Measurements from ENCODE around the gene NF1.
"Not testable (repeated sequence)": the region's sequence is repeated elsewhere in the genome, so short reads cannot be mapped to it uniquely, and the experiment has no call there.

NF1 gene

GRCh38 chr17:31379597-31380205 lies 284.9 kb downstream of the NF1 start:
- no peak overlapping the region for H3K27ac ChIP-seq (ENCODE audit: low read length)
- H3K36me3 ChIP-seq (ENCODE audit: control insufficient read depth in 1 of 2, insufficient read depth in 2 of 2, low read length in 2 of 2), result peaks cover 0 to 4% of the 10 kb centered on the region in 2 donors
- no peaks in the 10 kb centered on the region for H3K27me3 ChIP-seq (ENCODE audit: low read depth, low read length)
- H3K9me3 ChIP-seq (ENCODE audit: control insufficient read depth in 1 of 2, low read length in 2 of 2), result no peaks in the 10 kb centered on the region
- H3K4me1 ChIP-seq (ENCODE audit: control insufficient read depth in 1 of 2, insufficient read depth in 2 of 2, low read length in 2 of 2), result no peaks in the 10 kb centered on the region
- H3K4me3 ChIP-seq (ENCODE audit: low read depth in 1 of 2, low read length in 2 of 2), result no peak overlapping the region

- Histone ChIP-seq H3K9me3 (ENCODE audit: control insufficient read depth in 1 of 2, low read length in 2 of 2) (no peaks in the 10 kb centered on the region), H3K4me1 (ENCODE audit: control insufficient read depth in 1 of 2, insufficient read depth in 2 of 2, low read length in 2 of 2) (no peaks in the 10 kb centered on the region), H3K27ac (ENCODE audit: low read length) (no peak overlapping the region), H3K36me3 (ENCODE audit: control insufficient read depth in 1 of 2, insufficient read depth in 2 of 2, low read length in 2 of 2) (peaks cover 0 to under 1% of the 10 kb centered on the region in 2 donors), H3K27me3 (ENCODE audit: low read depth, low read length) (no peaks in the 10 kb centered on the region), H3K4me3 (ENCODE audit: low read depth in 1 of 2, low read length in 2 of 2) (no peak overlapping the region)
Observed at GRCh38 chr17:31381165-31381668, 286.4 kb downstream of the NF1 start.

- not testable (repeated sequence) for H3K27me3 ChIP-seq (ENCODE audit: low read depth, low read length); H3K27ac ChIP-seq (ENCODE audit: low read length); H3K9me3 ChIP-seq (ENCODE audit: control insufficient read depth in 1 of 2, low read length in 2 of 2); H3K4me1 ChIP-seq (ENCODE audit: control insufficient read depth in 1 of 2, insufficient read depth in 2 of 2, low read length in 2 of 2); H3K36me3 ChIP-seq (ENCODE audit: control insufficient read depth in 1 of 2, insufficient read depth in 2 of 2, low read length in 2 of 2); H3K4me3 ChIP-seq (ENCODE audit: low read depth in 1 of 2, low read length in 2 of 2)
Observed at GRCh38 chr17:31382668-31383275, 288.0 kb downstream of the NF1 start.

GRCh38 chr17:31383488-31383887 lies 288.7 kb downstream of the NF1 start:
- not testable (repeated sequence) for H3K4me3 ChIP-seq (ENCODE audit: low read depth in 1 of 2, low read length in 2 of 2); H3K27ac ChIP-seq (ENCODE audit: low read length); H3K27me3 ChIP-seq (ENCODE audit: low read depth, low read length); H3K36me3 ChIP-seq (ENCODE audit: control insufficient read depth in 1 of 2, insufficient read depth in 2 of 2, low read length in 2 of 2); H3K4me1 ChIP-seq (ENCODE audit: control insufficient read depth in 1 of 2, insufficient read depth in 2 of 2, low read length in 2 of 2); H3K9me3 ChIP-seq (ENCODE audit: control insufficient read depth in 1 of 2, low read length in 2 of 2)

GRCh38 chr17:31385428-31386285 lies 290.9 kb downstream of the NF1 start:
- no peaks in the 10 kb centered on the region for H3K4me1 ChIP-seq (ENCODE audit: control insufficient read depth in 1 of 2, insufficient read depth in 2 of 2, low read length in 2 of 2)
- H3K36me3 ChIP-seq (ENCODE audit: control insufficient read depth in 1 of 2, insufficient read depth in 2 of 2, low read length in 2 of 2), result no peaks in the 10 kb centered on the region
- H3K4me3 ChIP-seq (ENCODE audit: low read depth in 1 of 2, low read length in 2 of 2), result no peak overlapping the region
- H3K9me3 ChIP-seq (ENCODE audit: control insufficient read depth in 1 of 2, low read length in 2 of 2), result no peaks in the 10 kb centered on the region
- peaks cover 15% of the 10 kb centered on the region for H3K27me3 ChIP-seq (ENCODE audit: low read depth, low read length)
- no peak overlapping the region for H3K27ac ChIP-seq (ENCODE audit: low read length)

GRCh38 chr17:31386542-31387075 lies 291.8 kb downstream of the NF1 start:
- H3K27ac ChIP-seq (ENCODE audit: low read length), result no peak overlapping the region
- H3K27me3 ChIP-seq (ENCODE audit: low read depth, low read length), result peaks cover 20% of the 10 kb centered on the region
- no peaks in the 10 kb centered on the region for H3K4me1 ChIP-seq (ENCODE audit: control insufficient read depth in 1 of 2, insufficient read depth in 2 of 2, low read length in 2 of 2)
- no peaks in the 10 kb centered on the region for H3K36me3 ChIP-seq (ENCODE audit: control insufficient read depth in 1 of 2, insufficient read depth in 2 of 2, low read length in 2 of 2)
- H3K4me3 ChIP-seq (ENCODE audit: low read depth in 1 of 2, low read length in 2 of 2), result no peak overlapping the region
- H3K9me3 ChIP-seq (ENCODE audit: control insufficient read depth in 1 of 2, low read length in 2 of 2), result no peaks in the 10 kb centered on the region

GRCh38 chr17:31387438-31387837 lies 292.7 kb downstream of the NF1 start:
- peaks cover 0 to 6% of the 10 kb centered on the region in 2 donors for H3K4me1 ChIP-seq (ENCODE audit: control insufficient read depth in 1 of 2, insufficient read depth in 2 of 2, low read length in 2 of 2)
- no peak overlapping the region for H3K4me3 ChIP-seq (ENCODE audit: low read depth in 1 of 2, low read length in 2 of 2)
- peaks cover 24% of the 10 kb centered on the region for H3K27me3 ChIP-seq (ENCODE audit: low read depth, low read length)
- no peaks in the 10 kb centered on the region for H3K36me3 ChIP-seq (ENCODE audit: control insufficient read depth in 1 of 2, insufficient read depth in 2 of 2, low read length in 2 of 2)
- no peak overlapping the region for H3K27ac ChIP-seq (ENCODE audit: low read length)
- H3K9me3 ChIP-seq (ENCODE audit: control insufficient read depth in 1 of 2, low read length in 2 of 2), result no peaks in the 10 kb centered on the region

- no peak overlapping the region for H3K4me3 ChIP-seq (ENCODE audit: low read depth in 1 of 2, low read length in 2 of 2)
- peaks cover 31% of the 10 kb centered on the region for H3K27me3 ChIP-seq (ENCODE audit: low read depth, low read length)
- no peaks in the 10 kb centered on the region for H3K36me3 ChIP-seq (ENCODE audit: control insufficient read depth in 1 of 2, insufficient read depth in 2 of 2, low read length in 2 of 2)
- peaks cover 0 to 11% of the 10 kb centered on the region in 2 donors for H3K4me1 ChIP-seq (ENCODE audit: control insufficient read depth in 1 of 2, insufficient read depth in 2 of 2, low read length in 2 of 2)
- H3K9me3 ChIP-seq (ENCODE audit: control insufficient read depth in 1 of 2, low read length in 2 of 2), result no peaks in the 10 kb centered on the region
- no peak overlapping the region for H3K27ac ChIP-seq (ENCODE audit: low read length)
Observed at GRCh38 chr17:31388351-31388750, 293.6 kb downstream of the NF1 start.

- no peaks in the 10 kb centered on the region for H3K9me3 ChIP-seq (ENCODE audit: control insufficient read depth in 1 of 2, low read length in 2 of 2)
- no peak overlapping the region for H3K27ac ChIP-seq (ENCODE audit: low read length)
- H3K4me3 ChIP-seq (ENCODE audit: low read depth in 1 of 2, low read length in 2 of 2), result no peak overlapping the region
- H3K36me3 ChIP-seq (ENCODE audit: control insufficient read depth in 1 of 2, insufficient read depth in 2 of 2, low read length in 2 of 2), result no peaks in the 10 kb centered on the region
- H3K4me1 ChIP-seq (ENCODE audit: control insufficient read depth in 1 of 2, insufficient read depth in 2 of 2, low read length in 2 of 2), result peaks cover 0 to 11% of the 10 kb centered on the region in 2 donors
- peaks cover 32% of the 10 kb centered on the region for H3K27me3 ChIP-seq (ENCODE audit: low read depth, low read length)
Observed at GRCh38 chr17:31388770-31389656, 294.2 kb downstream of the NF1 start.

GRCh38 chr17:31389657-31390381 lies 295.0 kb downstream of the NF1 start:
- H3K4me3 ChIP-seq (ENCODE audit: low read depth in 1 of 2, low read length in 2 of 2), result no peak overlapping the region
- no peaks in the 10 kb centered on the region for H3K9me3 ChIP-seq (ENCODE audit: control insufficient read depth in 1 of 2, low read length in 2 of 2)
- peaks cover 0 to 11% of the 10 kb centered on the region in 2 donors for H3K4me1 ChIP-seq (ENCODE audit: control insufficient read depth in 1 of 2, insufficient read depth in 2 of 2, low read length in 2 of 2)
- H3K36me3 ChIP-seq (ENCODE audit: control insufficient read depth in 1 of 2, insufficient read depth in 2 of 2, low read length in 2 of 2), result no peaks in the 10 kb centered on the region
- H3K27ac ChIP-seq (ENCODE audit: low read length), result no peak overlapping the region
- H3K27me3 ChIP-seq (ENCODE audit: low read depth, low read length), result peaks cover 37% of the 10 kb centered on the region
